Smooth muscle cell (in vitro differentiated cells): Measurements from ENCODE around the gene RCE1. TPM values are rescaled to one million over a fixed set of nuclear protein-coding genes. Genes with fewer than 3 reads are reported as not detected.

Experiments used
- DNase-seq: peaks from one replicate; lab custom pipeline; 2025; ENCODE audit not compliant: unreplicated experiment; lab: John Stamatoyannopoulos, UW
- H2AFZ ChIP-seq: fragments of 200-600 bp; sonication (generic); 2 replicates; pipeline ENCODE4 v1.6.0; 2016; ENCODE audit warnings: antibody characterized with exemption, low read depth, mild to moderate bottlenecking
- H3F3A ChIP-seq: fragments of 200-600 bp; sonication (generic); 2 replicates; pipeline ENCODE4 v1.6.0; 2017; ENCODE audit warnings: antibody characterized with exemption, low read depth
- H3K27ac ChIP-seq: fragments of 200-600 bp; sonication (generic); 2 replicates; pipeline ENCODE4 v1.5.1; 2016; ENCODE audit warnings: low read depth, mild to moderate bottlenecking
- H3K27me3 ChIP-seq: fragments of 200-600 bp; sonication (generic); 2 replicates; pipeline ENCODE4 v1.6.1; 2016; ENCODE audit warnings: low read depth, mild to moderate bottlenecking
- H3K36me3 ChIP-seq: fragments of 200-600 bp; sonication (generic); 2 replicates; pipeline ENCODE4 v1.5.1; 2016; ENCODE audit warnings: low read depth
- H3K4me1 ChIP-seq: fragments of 200-600 bp; sonication (generic); 2 replicates; pipeline ENCODE4 v1.5.1; 2016; ENCODE audit warnings: low read depth
- H3K4me2 ChIP-seq: fragments of 200-600 bp; sonication (generic); 2 replicates; pipeline ENCODE4 v1.6.0; 2016; ENCODE audit warnings: mild to moderate bottlenecking
- H3K4me3 ChIP-seq: fragments of 200-600 bp; sonication (generic); 2 replicates; pipeline ENCODE4 v1.5.1; 2016; ENCODE audit warnings: mild to moderate bottlenecking
- H3K79me2 ChIP-seq: fragments of 200-600 bp; sonication (generic); 2 replicates; pipeline ENCODE4 v1.6.0; 2016; ENCODE audit warnings: low read depth, mild to moderate bottlenecking
- H3K9ac ChIP-seq: fragments of 200-600 bp; sonication (generic); 2 replicates; pipeline ENCODE4 v1.6.0; 2016; ENCODE audit warnings: low read depth
- H3K9me3 ChIP-seq: fragments of 200-600 bp; sonication (generic); replicated peaks from 2 replicates; pipeline ENCODE4 v1.5.1; 2016; ENCODE audit warnings: low read depth
- H4K20me1 ChIP-seq: fragments of 200-600 bp; sonication (generic); 2 replicates; pipeline ENCODE4 v1.6.0; 2016; ENCODE audit warnings: low read depth
- WGBS: methylation state at CpG from one replicate; pipeline ENCODE4 v1.1.7; 2016; ENCODE audit warnings: low lambda C conversion rate; 5-methylcytosine and 5-hydroxymethylcytosine counted together
- polyA plus RNA-seq: library from polyadenylated mRNA; unstranded; fragments of >200 nt; fragmentation: Nextera tagmentation; extraction: Ambion mirVana; gene quantifications from 2 replicates; pipeline ENCODE4 v1.2.1, GENCODE V29; 2016
- total RNA-seq: library from RNA; depleted of rRNA; stranded (reverse); fragments of >200 nt; gene quantifications from 2 replicates; pipeline ENCODE4 v1.2.3, GENCODE V29; 2014
- TF ChIP-seq, protein P1 (sequence below): fragments of 200-600 bp; sonication (generic); IDR thresholded peaks from 2 replicates; pipeline ENCODE4 v1.5.1; 2017; ENCODE audit warnings: borderline replicate concordance, mild to moderate bottlenecking, antibody characterized with exemption; ENCODE audit not compliant: insufficient read depth, poor library complexity, severe bottlenecking

RCE1 gene
- total and polyA plus RNA-seq, 2 experiments from 2014 or later, result 25.2 to 33.5 TPM

DNA sequence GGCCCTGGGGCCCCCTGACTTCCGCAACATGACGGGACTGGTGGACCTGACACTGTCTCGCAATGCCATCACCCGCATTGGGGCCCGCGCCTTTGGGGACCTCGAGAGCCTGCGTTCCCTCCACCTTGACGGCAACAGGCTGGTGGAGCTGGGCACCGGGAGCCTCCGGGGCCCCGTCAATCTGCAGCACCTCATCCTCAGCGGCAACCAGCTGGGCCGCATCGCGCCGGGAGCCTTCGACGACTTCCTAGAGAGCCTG, 14.6 kb downstream of the RCE1 start:
- H3K27ac ChIP-seq, result no peak overlapping the region
- DNase-seq, result no peak
- WGBS, result 91% methylated on average over 19 of the region's 19 CpGs
- no peak overlapping the region for H3K9ac ChIP-seq
- H3K79me2 ChIP-seq, result peaks cover 3% of the 10 kb centered on the region
- H3K27me3 ChIP-seq, result no peaks in the 10 kb centered on the region
- peaks cover 5% of the 10 kb centered on the region for H3F3A ChIP-seq
- H3K4me2 ChIP-seq, result peak overlapping the region; percentile 85
- H3K4me1 ChIP-seq, result peaks cover 8% of the 10 kb centered on the region
- peak overlapping the region; percentile 89 for H3K4me3 ChIP-seq
- no peaks in the 10 kb centered on the region for H3K36me3 ChIP-seq
- TF ChIP-seq, protein P1, sequence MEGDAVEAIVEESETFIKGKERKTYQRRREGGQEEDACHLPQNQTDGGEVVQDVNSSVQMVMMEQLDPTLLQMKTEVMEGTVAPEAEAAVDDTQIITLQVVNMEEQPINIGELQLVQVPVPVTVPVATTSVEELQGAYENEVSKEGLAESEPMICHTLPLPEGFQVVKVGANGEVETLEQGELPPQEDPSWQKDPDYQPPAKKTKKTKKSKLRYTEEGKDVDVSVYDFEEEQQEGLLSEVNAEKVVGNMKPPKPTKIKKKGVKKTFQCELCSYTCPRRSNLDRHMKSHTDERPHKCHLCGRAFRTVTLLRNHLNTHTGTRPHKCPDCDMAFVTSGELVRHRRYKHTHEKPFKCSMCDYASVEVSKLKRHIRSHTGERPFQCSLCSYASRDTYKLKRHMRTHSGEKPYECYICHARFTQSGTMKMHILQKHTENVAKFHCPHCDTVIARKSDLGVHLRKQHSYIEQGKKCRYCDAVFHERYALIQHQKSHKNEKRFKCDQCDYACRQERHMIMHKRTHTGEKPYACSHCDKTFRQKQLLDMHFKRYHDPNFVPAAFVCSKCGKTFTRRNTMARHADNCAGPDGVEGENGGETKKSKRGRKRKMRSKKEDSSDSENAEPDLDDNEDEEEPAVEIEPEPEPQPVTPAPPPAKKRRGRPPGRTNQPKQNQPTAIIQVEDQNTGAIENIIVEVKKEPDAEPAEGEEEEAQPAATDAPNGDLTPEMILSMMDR, result no peak
- no peak overlapping the region for H2AFZ ChIP-seq
- H3K9me3 ChIP-seq, result no peaks in the 10 kb centered on the region
- no peaks in the 10 kb centered on the region for H4K20me1 ChIP-seq

DNA sequence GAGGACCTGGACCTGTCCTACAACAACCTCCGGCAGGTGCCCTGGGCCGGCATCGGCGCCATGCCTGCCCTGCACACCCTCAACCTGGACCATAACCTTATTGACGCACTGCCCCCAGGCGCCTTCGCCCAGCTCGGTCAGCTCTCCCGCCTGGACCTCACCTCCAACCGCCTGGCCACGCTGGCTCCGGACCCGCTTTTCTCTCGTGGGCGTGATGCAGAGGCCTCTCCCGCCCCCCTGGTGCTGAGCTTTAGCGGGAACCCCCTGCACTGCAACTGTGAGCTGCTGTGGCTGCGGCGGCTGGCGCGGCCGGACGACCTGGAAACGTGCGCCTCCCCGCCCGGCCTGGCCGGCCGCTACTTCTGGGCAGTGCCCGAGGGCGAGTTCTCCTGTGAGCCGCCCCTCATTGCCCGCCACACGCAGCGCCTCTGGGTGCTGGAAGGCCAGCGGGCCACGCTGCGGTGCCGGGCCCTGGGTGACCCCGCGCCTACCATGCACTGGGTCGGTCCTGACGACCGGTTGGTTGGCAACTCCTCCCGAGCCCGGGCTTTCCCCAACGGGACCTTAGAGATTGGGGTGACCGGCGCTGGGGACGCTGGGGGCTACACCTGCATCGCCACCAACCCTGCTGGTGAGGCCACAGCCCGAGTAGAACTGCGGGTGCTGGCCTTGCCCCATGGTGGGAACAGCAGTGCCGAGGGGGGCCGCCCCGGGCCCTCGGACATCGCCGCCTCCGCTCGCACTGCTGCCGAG, 15.1 kb downstream of the RCE1 start:
- no peaks in the 10 kb centered on the region for H3K9me3 ChIP-seq
- H3K4me2 ChIP-seq, result no peak overlapping the region
- no peaks in the 10 kb centered on the region for H3K36me3 ChIP-seq
- H3K27ac ChIP-seq, result no peak overlapping the region
- H3K4me3 ChIP-seq, result no peak overlapping the region
- no peaks in the 10 kb centered on the region for H3K27me3 ChIP-seq
- peaks cover 5% of the 10 kb centered on the region for H3F3A ChIP-seq
- no peak overlapping the region for H3K9ac ChIP-seq
- H4K20me1 ChIP-seq, result no peaks in the 10 kb centered on the region
- DNase-seq, result no peak
- peaks cover 3% of the 10 kb centered on the region for H3K79me2 ChIP-seq
- H2AFZ ChIP-seq, result no peak overlapping the region
- WGBS, result 96% methylated on average over 58 of the region's 62 CpGs
- TF ChIP-seq, protein P1, result no peak
- peaks cover 8% of the 10 kb centered on the region for H3K4me1 ChIP-seq

- no peak overlapping the region for H2AFZ ChIP-seq
- no peak overlapping the region for H3K9ac ChIP-seq
- H3K27me3 ChIP-seq, result no peaks in the 10 kb centered on the region
- H3K27ac ChIP-seq, result no peak overlapping the region
- H3F3A ChIP-seq, result peaks cover 5% of the 10 kb centered on the region
- peaks cover 3% of the 10 kb centered on the region for H3K79me2 ChIP-seq
- DNase-seq, result no peak
- no peak overlapping the region for H3K4me3 ChIP-seq
- no peaks in the 10 kb centered on the region for H4K20me1 ChIP-seq
- no peaks in the 10 kb centered on the region for H3K9me3 ChIP-seq
- H3K36me3 ChIP-seq, result no peaks in the 10 kb centered on the region
- peaks cover 8% of the 10 kb centered on the region for H3K4me1 ChIP-seq
- 96% methylated on average over 29 of the region's 29 CpGs for WGBS
- TF ChIP-seq, protein P1, result no peak
- H3K4me2 ChIP-seq, result no peak overlapping the region
Observed at GRCh38 chr11:66858939-66859685, 15.9 kb downstream of the RCE1 start.
